NCI-H2107 (cell line): ENCODE data around the gene MAVS.

Experiments used
- DNase-seq: peaks from one replicate; lab custom pipeline; 2025; lab: John Stamatoyannopoulos, UW

MAVS gene

DNA sequence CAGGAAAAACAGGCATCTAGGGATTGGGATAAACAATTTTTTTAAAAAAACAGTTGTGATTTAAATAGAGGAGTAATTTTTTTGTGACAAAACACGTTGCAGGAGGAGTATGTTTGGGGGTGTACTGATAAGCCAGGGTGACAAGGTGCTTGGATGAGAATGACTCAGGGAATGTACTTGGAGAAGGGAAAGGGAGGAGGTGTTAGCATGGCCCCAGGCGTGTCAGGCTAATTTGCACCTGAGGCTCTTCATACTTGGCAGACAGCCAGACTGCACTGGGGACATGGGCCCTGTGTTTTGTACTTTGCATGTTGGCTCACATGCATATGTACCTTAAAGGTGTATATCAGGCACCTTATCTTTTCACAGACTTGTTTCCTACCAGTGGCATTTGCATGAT is 65.3 kb downstream of the MAVS start:
- peak; percentile 28 for DNase-seq

DNA sequence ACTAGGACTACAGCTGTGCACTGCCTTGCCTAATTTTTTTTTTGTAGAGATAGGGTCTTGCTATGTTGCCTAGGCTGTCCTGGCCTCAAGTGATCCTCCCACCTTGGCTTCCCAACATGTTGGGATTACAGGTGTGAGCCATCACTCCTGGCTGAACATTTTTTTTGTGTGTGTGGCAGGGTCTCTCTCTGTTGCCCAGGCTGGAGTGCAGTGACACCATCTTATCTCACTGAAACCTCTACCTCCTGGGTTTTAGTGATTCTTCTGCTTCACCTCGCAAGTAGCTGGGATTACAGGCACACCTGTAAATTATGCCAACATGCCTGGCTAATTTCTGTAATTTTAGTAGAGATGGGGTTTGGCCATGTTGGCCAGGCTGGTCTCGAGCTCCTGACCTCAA is 67.8 kb downstream of the MAVS start:
- no peak for DNase-seq

DNA sequence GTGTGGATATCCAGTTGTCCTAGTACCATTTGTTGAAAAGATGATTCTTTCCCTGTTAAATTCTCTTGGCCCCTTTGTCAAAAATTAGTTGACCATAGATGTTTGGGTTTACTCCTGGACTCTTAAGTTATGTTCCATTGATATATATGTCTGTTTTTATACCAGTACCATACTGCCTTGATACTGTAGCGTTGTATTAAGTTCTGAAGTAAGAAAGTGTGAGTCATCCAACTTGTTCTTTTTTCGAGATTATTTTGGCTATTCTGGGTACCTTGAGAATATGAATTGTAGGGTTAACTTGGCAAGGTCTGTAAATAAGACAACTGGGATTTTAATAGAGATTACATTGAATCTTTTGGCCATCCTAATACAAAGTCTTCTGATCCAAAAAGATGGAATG is 69.1 kb downstream of the MAVS start:
- DNase-seq: no peak

DNA sequence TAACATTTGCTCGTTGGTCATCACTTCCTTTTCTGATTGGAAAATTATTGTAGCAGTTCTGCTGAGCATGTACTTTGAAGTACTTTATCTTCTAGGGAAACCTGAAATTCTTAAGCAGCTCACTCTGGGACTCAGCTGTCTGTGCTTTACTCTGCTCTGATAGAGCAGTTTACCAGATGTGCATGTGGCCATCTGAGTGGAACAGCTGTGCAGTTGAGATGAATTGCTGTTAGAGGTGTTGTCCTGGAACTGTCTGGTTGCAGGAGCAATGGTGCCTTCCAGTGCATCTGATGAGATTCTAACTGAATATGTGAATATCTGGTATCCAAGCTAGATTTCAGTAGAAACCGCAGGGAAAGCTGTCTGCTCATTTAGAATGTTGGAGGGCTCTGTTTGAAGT is 69.7 kb downstream of the MAVS start:
- DNase-seq: no peak

DNA sequence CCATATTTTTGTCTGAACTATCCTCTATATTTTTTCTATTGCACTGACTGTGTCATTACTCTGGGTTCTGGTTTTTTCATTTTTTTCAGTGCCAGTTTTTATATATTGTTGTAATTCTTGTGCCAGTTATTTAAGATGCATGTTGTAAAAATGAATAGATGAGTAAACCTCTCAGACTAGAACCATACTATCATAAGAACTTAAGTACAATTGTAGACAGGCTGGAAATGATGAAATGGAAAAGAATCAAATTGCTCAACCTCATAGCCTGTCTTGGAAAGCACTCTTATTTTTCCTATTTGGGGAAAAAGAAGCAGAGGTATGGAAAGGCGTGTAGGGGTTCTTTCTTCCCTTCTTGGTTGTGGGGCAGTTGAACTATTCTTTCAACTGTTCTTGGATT is 72.7 kb downstream of the MAVS start:
- DNase-seq: no peak

DNA sequence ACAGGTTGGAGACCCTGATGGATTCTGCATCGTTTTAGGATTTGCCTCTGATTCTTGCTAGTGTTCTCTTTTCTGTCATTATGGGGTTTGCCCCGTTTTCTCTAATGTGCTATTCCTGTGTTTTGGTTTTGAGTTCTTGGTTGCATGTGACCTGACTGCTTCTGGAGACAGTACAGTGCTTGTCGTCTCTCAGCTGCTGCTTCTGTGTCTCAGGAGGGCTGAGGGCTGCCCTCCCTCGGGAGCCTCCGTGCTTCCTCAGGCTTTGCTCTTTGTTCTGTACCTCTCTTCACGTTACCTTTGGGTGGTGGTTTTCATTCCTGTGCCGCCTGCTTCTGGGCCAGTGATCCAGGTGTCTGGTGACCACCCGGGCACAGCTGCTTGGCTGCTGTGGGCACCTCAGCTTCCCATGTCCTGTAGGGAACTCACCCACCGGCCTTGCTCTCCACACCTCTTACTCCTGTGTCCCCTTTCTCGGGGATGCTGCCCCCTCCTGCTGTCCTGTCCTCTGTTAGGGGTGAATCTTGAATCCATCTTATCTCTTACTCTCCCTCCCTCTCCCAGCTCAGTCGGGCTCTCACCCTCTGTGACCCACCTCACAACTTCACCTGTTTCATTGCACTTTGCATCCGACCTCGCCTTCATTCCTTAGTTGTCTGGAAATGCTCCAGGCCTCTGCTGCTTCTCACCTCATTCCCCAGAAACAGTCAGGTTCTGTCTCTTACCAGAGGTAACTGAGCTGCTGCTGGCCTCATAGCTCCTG is 75.8 kb downstream of the MAVS start:
- no peak for DNase-seq

DNA sequence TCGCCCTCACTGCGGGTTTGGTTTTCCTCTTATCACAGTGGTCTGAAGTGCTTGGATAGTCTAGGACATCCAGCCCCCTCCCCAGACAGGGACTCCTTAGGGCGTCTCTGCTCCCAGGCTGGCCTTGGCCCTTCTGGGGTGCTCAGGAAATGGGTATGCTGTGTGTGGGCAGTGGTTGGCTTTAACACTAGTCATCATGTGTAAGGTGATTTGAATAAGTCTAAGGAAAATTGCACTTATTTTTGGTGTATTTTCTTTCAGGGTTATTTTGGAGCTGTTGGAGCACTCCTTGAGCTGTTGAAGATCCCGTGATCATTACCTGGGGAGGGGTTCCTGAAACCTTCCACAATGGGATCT is 76.3 kb downstream of the MAVS start:
- no peak for DNase-seq

DNA sequence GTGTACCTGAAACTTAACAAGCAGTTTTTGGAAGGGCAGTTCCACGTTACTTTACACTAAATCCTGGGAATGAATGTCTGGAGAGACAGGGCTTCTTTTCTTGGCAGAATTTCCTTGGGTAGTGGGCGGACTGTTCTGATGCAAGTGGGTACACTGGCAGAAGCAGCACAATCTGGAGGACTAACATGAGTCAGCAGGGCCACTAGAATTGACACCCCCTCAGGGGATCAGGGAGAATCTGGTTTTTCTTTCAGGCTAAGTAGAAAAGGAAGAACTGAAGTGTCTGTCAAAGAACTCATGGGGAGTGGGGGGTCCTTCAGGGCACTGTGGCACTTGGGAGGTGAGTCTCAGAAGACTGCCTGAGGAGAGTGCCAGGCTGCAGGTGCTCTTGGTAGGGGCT is 77.2 kb downstream of the MAVS start:
- DNase-seq: no peak

DNA sequence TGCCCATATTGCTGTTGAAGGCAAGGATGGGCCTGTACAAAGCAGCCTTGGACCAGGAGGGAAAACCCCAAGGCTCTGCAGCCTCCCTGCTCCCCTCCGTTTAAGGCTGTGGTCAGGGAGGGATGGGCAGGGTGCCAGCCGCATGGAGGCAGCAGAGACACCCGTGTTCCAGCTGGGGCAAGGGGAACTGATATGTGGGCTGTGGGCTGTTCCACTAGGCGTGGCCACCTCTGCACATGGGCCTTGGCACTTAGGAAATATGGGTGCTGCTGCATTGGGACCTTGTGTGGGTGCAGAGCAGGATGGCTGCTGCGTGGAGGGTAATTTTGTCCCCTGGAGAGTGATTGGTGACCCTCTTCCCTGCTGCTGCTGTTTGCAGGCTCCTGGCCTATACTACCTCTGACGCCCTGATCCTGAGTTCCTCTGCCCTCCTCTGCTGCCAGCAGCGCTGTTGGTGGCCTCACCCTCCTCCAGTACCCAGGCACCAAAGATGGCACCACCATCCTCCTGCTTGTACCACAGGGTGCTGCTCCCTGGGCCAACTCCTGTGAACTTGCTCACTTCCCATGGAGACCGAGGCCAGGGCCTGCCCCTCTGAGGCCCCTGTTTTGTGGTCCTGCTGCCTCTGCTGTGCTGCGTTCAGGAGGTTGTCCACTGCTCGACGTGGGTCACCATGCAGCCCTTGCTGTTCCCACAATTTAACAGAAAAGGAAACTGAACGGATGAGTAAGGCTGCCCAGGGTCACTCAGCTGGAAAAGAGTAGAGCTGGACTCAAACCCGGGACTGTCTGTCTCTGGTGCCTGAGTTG is 77.9 kb downstream of the MAVS start:
- DNase-seq: no peak

DNA sequence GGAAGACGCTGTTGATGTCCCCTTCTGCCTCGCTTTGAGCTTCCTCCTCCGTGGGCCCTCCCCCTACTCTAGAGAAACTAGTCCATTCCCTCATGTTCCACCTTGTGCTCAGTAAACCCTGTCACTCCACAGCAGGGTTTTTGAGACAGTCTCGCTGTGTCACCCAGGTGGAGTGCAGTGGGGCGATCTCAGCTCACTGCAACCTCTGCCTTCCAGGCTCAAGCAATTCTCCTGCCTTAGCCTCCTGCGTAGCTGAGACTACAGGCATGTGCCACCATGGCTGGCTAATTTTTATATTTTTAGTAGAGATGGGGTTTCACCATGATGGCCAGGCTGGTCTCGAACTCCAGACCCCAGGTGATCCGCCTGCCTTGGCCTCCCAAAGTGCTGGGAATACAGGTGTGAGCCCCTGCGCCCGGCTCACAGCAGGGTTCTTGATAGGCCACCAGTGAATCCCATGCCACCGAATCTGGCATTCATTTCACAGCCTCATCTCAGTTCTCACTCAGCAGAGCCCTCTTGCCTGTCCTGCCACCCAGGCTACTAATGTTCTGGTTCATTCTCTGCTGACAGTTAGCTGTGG is 78.6 kb downstream of the MAVS start:
- no peak for DNase-seq
